ENCODE measurements around the gene CRIM1.

Gene CRIM1

DNA sequence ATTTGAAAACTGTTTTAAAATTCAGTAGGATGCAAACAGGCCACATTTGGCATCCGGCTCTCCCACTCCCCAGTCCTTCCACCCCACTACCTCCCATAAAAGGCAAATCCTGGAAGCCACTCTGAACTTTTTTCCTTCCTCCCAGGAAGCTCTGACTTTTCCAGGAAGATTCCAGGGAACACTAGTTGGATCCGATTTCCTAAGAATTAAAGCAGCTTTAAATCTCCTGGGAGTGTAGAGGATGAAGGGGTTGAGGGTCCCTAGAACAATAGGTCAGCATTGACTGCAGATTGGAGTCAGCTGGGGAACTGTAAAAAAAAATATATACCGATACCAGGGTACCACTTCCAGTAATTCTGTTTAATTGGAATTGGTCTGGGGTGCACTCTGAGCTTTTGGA is 76.9 kb downstream of the CRIM1 start:
- H3K4me1 ChIP-seq (ENCODE audit: control insufficient read depth in 2 of 2, insufficient read depth in 2 of 2, low read length in 2 of 2), result peaks cover 0 to 4% of the 10 kb centered on the region in 2 donors
- no peak overlapping the region for H3K4me3 ChIP-seq (ENCODE audit: low read length in 2 of 2)
- no peak overlapping the region for H3K27ac ChIP-seq (ENCODE audit: low read depth in 2 of 2, low read length in 2 of 2)
- H3K36me3 ChIP-seq (ENCODE audit: control insufficient read depth in 2 of 2, insufficient read depth in 2 of 2, low read length in 2 of 2), result no peaks in the 10 kb centered on the region
- H3K9ac ChIP-seq (ENCODE audit: low read depth in 1 of 2, low read length in 2 of 2), result no peak overlapping the region
- no peaks in the 10 kb centered on the region for H3K9me3 ChIP-seq (ENCODE audit: control insufficient read depth in 2 of 2, low read length in 2 of 2)
- H3K27me3 ChIP-seq (ENCODE audit: control insufficient read depth in 2 of 2, insufficient read depth in 2 of 2, low read length in 2 of 2), result no peaks in the 10 kb centered on the region

DNA sequence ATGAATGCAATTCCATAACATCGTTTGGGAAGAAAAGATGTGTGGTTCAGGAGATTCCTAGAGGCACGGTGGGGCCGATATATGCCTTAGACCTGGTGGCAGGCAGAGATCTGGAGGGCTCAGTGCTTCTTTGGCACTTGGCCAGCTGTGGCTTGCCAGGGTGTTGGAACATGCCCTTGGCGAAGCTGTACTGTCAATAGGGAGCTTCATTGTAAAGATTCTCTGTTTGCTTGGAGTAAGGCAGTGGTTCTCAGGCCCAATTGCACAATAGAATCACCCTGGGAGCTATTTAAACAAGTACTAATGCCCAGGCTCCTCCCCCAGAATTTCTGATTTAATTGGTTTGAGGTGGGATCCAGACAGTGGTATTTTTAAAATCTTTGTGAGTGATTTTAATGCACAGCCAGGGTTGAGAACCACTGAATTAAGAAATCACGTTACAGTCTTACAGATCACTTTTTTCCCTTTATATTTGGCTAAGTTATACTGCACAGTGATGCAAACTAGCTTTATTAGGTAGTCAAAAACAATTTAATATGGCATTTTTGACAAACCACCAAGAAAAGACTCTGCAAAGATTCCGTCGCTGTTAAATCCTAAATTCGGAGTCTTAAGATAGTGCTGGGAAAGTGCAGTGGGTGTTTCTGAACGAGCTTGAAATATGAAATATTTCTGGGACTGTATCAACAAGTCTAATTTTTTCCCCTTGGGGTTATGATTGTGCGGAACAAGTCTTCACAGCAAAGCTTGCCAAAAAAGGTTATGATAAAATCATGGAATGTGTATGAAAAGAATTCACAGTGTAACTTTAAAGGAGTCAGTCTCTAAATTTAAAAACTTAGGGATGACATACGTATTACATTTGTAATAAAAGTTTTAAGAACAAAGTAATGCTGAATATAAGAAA is 78.0 kb downstream of the CRIM1 start:
- H3K4me3 ChIP-seq (ENCODE audit: low read length in 2 of 2), result no peak overlapping the region
- peaks cover 0 to 4% of the 10 kb centered on the region in 2 donors for H3K4me1 ChIP-seq (ENCODE audit: control insufficient read depth in 2 of 2, insufficient read depth in 2 of 2, low read length in 2 of 2)
- no peaks in the 10 kb centered on the region for H3K27me3 ChIP-seq (ENCODE audit: control insufficient read depth in 2 of 2, insufficient read depth in 2 of 2, low read length in 2 of 2)
- H3K9ac ChIP-seq (ENCODE audit: low read depth in 1 of 2, low read length in 2 of 2), result no peak overlapping the region
- H3K27ac ChIP-seq (ENCODE audit: low read depth in 2 of 2, low read length in 2 of 2), result peak overlapping the region in 1 of 2 donors; percentile 13
- H3K9me3 ChIP-seq (ENCODE audit: control insufficient read depth in 2 of 2, low read length in 2 of 2), result no peaks in the 10 kb centered on the region
- no peaks in the 10 kb centered on the region for H3K36me3 ChIP-seq (ENCODE audit: control insufficient read depth in 2 of 2, insufficient read depth in 2 of 2, low read length in 2 of 2)

GRCh38 chr2:36438449-36438977 is 82.9 kb downstream of the CRIM1 start:
- no peak overlapping the region for H3K27ac ChIP-seq (ENCODE audit: low read depth in 2 of 2, low read length in 2 of 2)

GRCh38 chr2:36439084-36439483 is 83.5 kb downstream of the CRIM1 start:
- H3K4me1 ChIP-seq (ENCODE audit: control insufficient read depth in 2 of 2, insufficient read depth in 2 of 2, low read length in 2 of 2), result peaks cover 0 to 3% of the 10 kb centered on the region in 2 donors
- peaks cover 18 to 21% of the 10 kb centered on the region in 2 donors for H3K36me3 ChIP-seq (ENCODE audit: control insufficient read depth in 2 of 2, insufficient read depth in 2 of 2, low read length in 2 of 2)
- no peak overlapping the region for H3K4me3 ChIP-seq (ENCODE audit: low read length in 2 of 2)
- no peak overlapping the region for H3K9ac ChIP-seq (ENCODE audit: low read depth in 1 of 2, low read length in 2 of 2)
- no peaks in the 10 kb centered on the region for H3K9me3 ChIP-seq (ENCODE audit: control insufficient read depth in 2 of 2, low read length in 2 of 2)
- H3K27ac ChIP-seq (ENCODE audit: low read depth in 2 of 2, low read length in 2 of 2), result no peak overlapping the region
- no peaks in the 10 kb centered on the region for H3K27me3 ChIP-seq (ENCODE audit: control insufficient read depth in 2 of 2, insufficient read depth in 2 of 2, low read length in 2 of 2)

More at GRCh38 chr2:36438449-36438977, 82.9 kb downstream of the CRIM1 start:
- H3K36me3 ChIP-seq (ENCODE audit: control insufficient read depth in 2 of 2, insufficient read depth in 2 of 2, low read length in 2 of 2), result peaks cover 17% of the 10 kb centered on the region in 2 donors
- H3K9ac ChIP-seq (ENCODE audit: low read depth in 1 of 2, low read length in 2 of 2), result no peak overlapping the region
- peaks cover 0 to 3% of the 10 kb centered on the region in 2 donors for H3K4me1 ChIP-seq (ENCODE audit: control insufficient read depth in 2 of 2, insufficient read depth in 2 of 2, low read length in 2 of 2)
- H3K27me3 ChIP-seq (ENCODE audit: control insufficient read depth in 2 of 2, insufficient read depth in 2 of 2, low read length in 2 of 2), result no peaks in the 10 kb centered on the region
- no peaks in the 10 kb centered on the region for H3K9me3 ChIP-seq (ENCODE audit: control insufficient read depth in 2 of 2, low read length in 2 of 2)
- H3K4me3 ChIP-seq (ENCODE audit: low read length in 2 of 2), result no peak overlapping the region

DNA sequence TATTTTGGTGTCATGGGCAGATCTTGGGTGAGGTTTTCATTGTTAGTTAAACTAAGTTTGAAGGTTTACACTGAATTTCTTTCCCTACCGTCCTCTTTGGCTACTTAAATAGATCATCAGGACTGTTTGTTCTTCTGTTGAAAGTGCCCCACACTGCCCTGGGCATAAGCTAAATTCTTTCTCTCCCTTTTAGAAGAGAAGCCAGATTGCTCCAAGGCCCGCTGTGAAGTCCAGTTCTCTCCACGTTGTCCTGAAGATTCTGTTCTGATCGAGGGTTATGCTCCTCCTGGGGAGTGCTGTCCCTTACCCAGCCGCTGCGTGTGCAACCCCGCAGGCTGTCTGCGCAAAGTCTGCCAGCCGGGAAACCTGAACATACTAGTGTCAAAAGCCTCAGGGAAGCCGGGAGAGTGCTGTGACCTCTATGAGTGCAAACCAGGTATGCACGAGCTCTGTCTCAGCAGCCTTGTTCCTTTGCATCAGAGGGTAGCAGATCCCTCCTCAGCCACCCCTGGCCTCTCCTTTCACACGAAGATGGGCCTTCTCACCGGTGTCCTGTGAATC is 85.6 kb downstream of the CRIM1 start:
- Histone ChIP-seq H3K27ac (ENCODE audit: low read depth in 2 of 2, low read length in 2 of 2) (no peak overlapping the region), H3K36me3 (ENCODE audit: control insufficient read depth in 2 of 2, insufficient read depth in 2 of 2, low read length in 2 of 2) (peaks cover 23 to 32% of the 10 kb centered on the region in 2 donors), H3K9me3 (ENCODE audit: control insufficient read depth in 2 of 2, low read length in 2 of 2) (no peaks in the 10 kb centered on the region), H3K4me3 (ENCODE audit: low read length in 2 of 2) (no peak overlapping the region), H3K27me3 (ENCODE audit: control insufficient read depth in 2 of 2, insufficient read depth in 2 of 2, low read length in 2 of 2) (no peaks in the 10 kb centered on the region), H3K4me1 (ENCODE audit: control insufficient read depth in 2 of 2, insufficient read depth in 2 of 2, low read length in 2 of 2) (peaks cover 0 to 3% of the 10 kb centered on the region in 2 donors), H3K9ac (ENCODE audit: low read depth in 1 of 2, low read length in 2 of 2) (no peak overlapping the region)

DNA sequence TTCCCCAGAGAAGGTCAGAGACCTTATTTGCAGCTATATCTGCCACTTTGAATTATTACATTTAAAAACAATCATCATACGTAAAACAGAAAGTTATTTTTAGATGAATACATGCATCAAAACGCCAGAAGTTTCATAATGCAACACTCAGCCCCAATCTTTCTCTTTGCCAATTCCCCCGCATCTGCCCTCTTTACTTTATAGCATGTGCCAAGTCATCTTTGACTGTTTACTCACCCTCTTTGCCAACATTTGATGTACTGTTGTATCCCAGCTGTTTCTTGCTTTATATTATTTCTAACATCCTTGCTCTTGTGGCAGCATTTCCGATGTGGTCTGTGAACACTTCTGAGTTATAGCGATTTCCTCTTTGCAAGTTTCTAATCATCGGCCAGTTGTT is 86.2 kb downstream of the CRIM1 start:
- Histone ChIP-seq H3K36me3 (ENCODE audit: control insufficient read depth in 2 of 2, insufficient read depth in 2 of 2, low read length in 2 of 2) (peaks cover 23 to 32% of the 10 kb centered on the region in 2 donors), H3K27me3 (ENCODE audit: control insufficient read depth in 2 of 2, insufficient read depth in 2 of 2, low read length in 2 of 2) (no peaks in the 10 kb centered on the region), H3K4me3 (ENCODE audit: low read length in 2 of 2) (no peak overlapping the region), H3K9me3 (ENCODE audit: control insufficient read depth in 2 of 2, low read length in 2 of 2) (no peaks in the 10 kb centered on the region), H3K27ac (ENCODE audit: low read depth in 2 of 2, low read length in 2 of 2) (no peak overlapping the region), H3K9ac (ENCODE audit: low read depth in 1 of 2, low read length in 2 of 2) (no peak overlapping the region), H3K4me1 (ENCODE audit: control insufficient read depth in 2 of 2, insufficient read depth in 2 of 2, low read length in 2 of 2) (peaks cover 0 to 3% of the 10 kb centered on the region in 2 donors)

GRCh38 chr2:36444216-36444936 is 88.8 kb downstream of the CRIM1 start:
- H3K9me3 ChIP-seq (ENCODE audit: control insufficient read depth in 2 of 2, low read length in 2 of 2), result no peaks in the 10 kb centered on the region
- H3K27me3 ChIP-seq (ENCODE audit: control insufficient read depth in 2 of 2, insufficient read depth in 2 of 2, low read length in 2 of 2), result no peaks in the 10 kb centered on the region
- no peak overlapping the region for H3K9ac ChIP-seq (ENCODE audit: low read depth in 1 of 2, low read length in 2 of 2)
- peaks cover 39 to 41% of the 10 kb centered on the region in 2 donors for H3K36me3 ChIP-seq (ENCODE audit: control insufficient read depth in 2 of 2, insufficient read depth in 2 of 2, low read length in 2 of 2)
- H3K4me3 ChIP-seq (ENCODE audit: low read length in 2 of 2), result no peak overlapping the region
- H3K27ac ChIP-seq (ENCODE audit: low read depth in 2 of 2, low read length in 2 of 2), result no peak overlapping the region
- H3K4me1 ChIP-seq (ENCODE audit: control insufficient read depth in 2 of 2, insufficient read depth in 2 of 2, low read length in 2 of 2), result peaks cover 0 to under 1% of the 10 kb centered on the region in 2 donors

- peaks cover 0 to 2% of the 10 kb centered on the region in 2 donors for H3K4me1 ChIP-seq (ENCODE audit: control insufficient read depth in 2 of 2, insufficient read depth in 2 of 2, low read length in 2 of 2)
- no peak overlapping the region for H3K4me3 ChIP-seq (ENCODE audit: low read length in 2 of 2)
- peaks cover 39 to 45% of the 10 kb centered on the region in 2 donors for H3K36me3 ChIP-seq (ENCODE audit: control insufficient read depth in 2 of 2, insufficient read depth in 2 of 2, low read length in 2 of 2)
- H3K27me3 ChIP-seq (ENCODE audit: control insufficient read depth in 2 of 2, insufficient read depth in 2 of 2, low read length in 2 of 2), result no peaks in the 10 kb centered on the region
- H3K9me3 ChIP-seq (ENCODE audit: control insufficient read depth in 2 of 2, low read length in 2 of 2), result no peaks in the 10 kb centered on the region
- H3K27ac ChIP-seq (ENCODE audit: low read depth in 2 of 2, low read length in 2 of 2), result no peak overlapping the region
- H3K9ac ChIP-seq (ENCODE audit: low read depth in 1 of 2, low read length in 2 of 2), result no peak overlapping the region
Observed at GRCh38 chr2:36445185-36445866, 89.7 kb downstream of the CRIM1 start.

DNA sequence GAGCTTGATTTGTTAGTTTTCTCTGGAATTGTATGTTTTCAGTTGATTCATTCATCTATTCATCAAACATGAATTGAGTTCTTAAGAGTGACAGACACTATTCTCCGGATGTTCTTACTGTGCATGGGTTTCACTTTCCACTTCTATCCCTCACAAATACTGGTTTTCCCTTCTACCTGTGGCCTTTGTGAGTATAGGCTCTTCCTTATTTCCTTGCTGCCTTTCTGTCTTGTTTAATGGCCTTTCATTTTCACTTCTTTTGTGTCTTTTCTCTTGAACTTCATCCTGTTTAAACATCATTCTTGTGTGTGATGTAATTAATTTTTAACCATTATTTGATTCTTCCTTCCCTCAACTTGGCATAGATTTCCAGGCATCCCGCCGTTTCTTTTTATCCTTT is 90.7 kb downstream of the CRIM1 start:
- Histone ChIP-seq H3K4me1 (ENCODE audit: control insufficient read depth in 2 of 2, insufficient read depth in 2 of 2, low read length in 2 of 2) (peaks cover 0 to 2% of the 10 kb centered on the region in 2 donors), H3K36me3 (ENCODE audit: control insufficient read depth in 2 of 2, insufficient read depth in 2 of 2, low read length in 2 of 2) (peaks cover 37 to 45% of the 10 kb centered on the region in 2 donors), H3K9ac (ENCODE audit: low read depth in 1 of 2, low read length in 2 of 2) (no peak overlapping the region), H3K27me3 (ENCODE audit: control insufficient read depth in 2 of 2, insufficient read depth in 2 of 2, low read length in 2 of 2) (no peaks in the 10 kb centered on the region), H3K4me3 (ENCODE audit: low read length in 2 of 2) (no peak overlapping the region), H3K27ac (ENCODE audit: low read depth in 2 of 2, low read length in 2 of 2) (no peak overlapping the region), H3K9me3 (ENCODE audit: control insufficient read depth in 2 of 2, low read length in 2 of 2) (no peaks in the 10 kb centered on the region)

Measured in mucosa of rectum (tissue), 2 donors.